ENCODE results near the gene GLT6D1. TPM values are rescaled to one million over a fixed set of nuclear protein-coding genes. Genes with fewer than 3 reads are reported as not detected.

Gene GLT6D1
- total RNA-seq, 4 donors from 2014 or later, result not detected

DNA sequence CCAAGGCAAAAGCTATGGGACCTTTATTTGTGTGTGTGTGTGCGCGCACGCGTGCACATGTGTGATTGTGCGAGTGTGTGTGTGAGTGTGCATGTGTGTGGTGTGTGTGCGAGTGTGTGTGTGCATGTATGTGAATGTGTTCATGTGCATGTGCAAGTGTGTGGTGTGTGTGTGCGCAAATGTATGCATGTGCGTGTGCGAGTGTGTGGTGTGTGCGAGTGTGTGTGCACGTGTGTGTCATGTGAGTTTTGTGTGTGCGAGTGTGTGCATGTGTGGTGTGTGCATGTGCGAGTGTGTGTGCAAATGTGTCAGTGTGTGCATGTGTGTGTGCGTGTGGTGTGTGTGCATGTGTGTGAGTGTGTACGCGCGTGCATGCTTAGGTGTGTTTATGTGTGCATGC is 11.1 kb upstream of the GLT6D1 start:
- no peak overlapping the region for H3K4me3 ChIP-seq
- H3K36me3 ChIP-seq, result no peaks in the 10 kb centered on the region
- no peak for DNase-seq (ENCODE audit: low spot score in 2 of 2)
- 89 to 93% methylated on average over 17 of the region's 17 CpGs for WGBS, 2 donors
- H3K27ac ChIP-seq, result no peak overlapping the region
- no peaks in the 10 kb centered on the region for H3K4me1 ChIP-seq
- peaks cover 0 to 34% (median 2%) of the 10 kb centered on the region in 4 donors for H3K9me3 ChIP-seq
- H3K27me3 ChIP-seq, result peaks cover 0 to 5% of the 10 kb centered on the region in 2 donors
- TF ChIP-seq POLR2A (IDR thresholded peaks at IDR 0.05) (no peak), EP300 (IDR thresholded peaks at IDR 0.05) (no peak)
- TF ChIP-seq, protein P1, sequence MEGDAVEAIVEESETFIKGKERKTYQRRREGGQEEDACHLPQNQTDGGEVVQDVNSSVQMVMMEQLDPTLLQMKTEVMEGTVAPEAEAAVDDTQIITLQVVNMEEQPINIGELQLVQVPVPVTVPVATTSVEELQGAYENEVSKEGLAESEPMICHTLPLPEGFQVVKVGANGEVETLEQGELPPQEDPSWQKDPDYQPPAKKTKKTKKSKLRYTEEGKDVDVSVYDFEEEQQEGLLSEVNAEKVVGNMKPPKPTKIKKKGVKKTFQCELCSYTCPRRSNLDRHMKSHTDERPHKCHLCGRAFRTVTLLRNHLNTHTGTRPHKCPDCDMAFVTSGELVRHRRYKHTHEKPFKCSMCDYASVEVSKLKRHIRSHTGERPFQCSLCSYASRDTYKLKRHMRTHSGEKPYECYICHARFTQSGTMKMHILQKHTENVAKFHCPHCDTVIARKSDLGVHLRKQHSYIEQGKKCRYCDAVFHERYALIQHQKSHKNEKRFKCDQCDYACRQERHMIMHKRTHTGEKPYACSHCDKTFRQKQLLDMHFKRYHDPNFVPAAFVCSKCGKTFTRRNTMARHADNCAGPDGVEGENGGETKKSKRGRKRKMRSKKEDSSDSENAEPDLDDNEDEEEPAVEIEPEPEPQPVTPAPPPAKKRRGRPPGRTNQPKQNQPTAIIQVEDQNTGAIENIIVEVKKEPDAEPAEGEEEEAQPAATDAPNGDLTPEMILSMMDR (IDR thresholded peaks at IDR 0.05), result no peak

DNA sequence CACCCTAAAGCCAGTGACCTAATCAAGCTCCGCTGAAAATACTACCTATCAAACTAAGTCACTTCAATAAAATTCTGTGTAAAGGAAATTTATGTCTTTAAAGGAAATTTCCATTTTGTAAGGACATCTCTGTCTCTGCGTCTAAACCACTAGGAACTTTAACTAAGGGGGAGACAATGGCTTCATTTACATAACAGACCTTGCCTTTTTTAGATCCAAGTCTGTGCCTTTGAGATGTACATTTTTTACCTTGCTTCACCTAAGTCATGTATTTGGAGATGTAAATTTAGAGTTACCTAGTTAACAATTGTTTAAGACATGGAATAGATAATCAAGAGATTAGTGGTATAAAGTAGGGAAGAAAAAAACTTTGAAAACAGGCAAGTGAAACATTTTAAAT is 10.2 kb upstream of the GLT6D1 start:
- DNase-seq (ENCODE audit: low spot score in 2 of 2), result no peak
- H3K27me3 ChIP-seq, result no peaks in the 10 kb centered on the region
- TF ChIP-seq, protein P1 (IDR thresholded peaks at IDR 0.05), result no peak
- no peak for TF ChIP-seq POLR2A (IDR thresholded peaks at IDR 0.05)
- WGBS, 2 donors, result 63 to 66% methylated on average over 2 of the region's 2 CpGs
- H3K4me3 ChIP-seq, result no peak overlapping the region
- no peaks in the 10 kb centered on the region for H3K36me3 ChIP-seq
- no peak overlapping the region for H3K27ac ChIP-seq
- H3K9me3 ChIP-seq, result peaks cover 0 to 43% (median 2%) of the 10 kb centered on the region in 4 donors
- no peaks in the 10 kb centered on the region for H3K4me1 ChIP-seq

GRCh38 chr9:135648494-135649410 is 9.4 kb upstream of the GLT6D1 start:
- TF ChIP-seq, protein P1 (IDR thresholded peaks at IDR 0.05), result no peak
- no peak for TF ChIP-seq POLR2A (IDR thresholded peaks at IDR 0.05)
- no peak for TF ChIP-seq EP300 (IDR thresholded peaks at IDR 0.05)
- Histone ChIP-seq H3K36me3 (no peaks in the 10 kb centered on the region), H3K27me3 (no peaks in the 10 kb centered on the region), H3K9me3 (peaks cover 0 to 51% (median 2%) of the 10 kb centered on the region in 4 donors), H3K4me1 (no peaks in the 10 kb centered on the region), H3K27ac (no peak overlapping the region), H3K4me3 (no peak overlapping the region)
- 77 to 85% methylated on average over 10 of the region's 10 CpGs for WGBS, 2 donors
- DNase-seq (ENCODE audit: low spot score in 2 of 2), result no peak

- no peaks in the 10 kb centered on the region for H3K36me3 ChIP-seq
- no peaks in the 10 kb centered on the region for H3K4me1 ChIP-seq
- no peak overlapping the region for H3K27ac ChIP-seq
- 90 to 91% methylated on average over 4 of the region's 4 CpGs for WGBS, 2 donors
- no peaks in the 10 kb centered on the region for H3K27me3 ChIP-seq
- TF ChIP-seq EP300 (IDR thresholded peaks at IDR 0.05), result no peak
- TF ChIP-seq, protein P1 (IDR thresholded peaks at IDR 0.05), result no peak
- TF ChIP-seq POLR2A (IDR thresholded peaks at IDR 0.05), result no peak
- H3K4me3 ChIP-seq, result no peak overlapping the region
- DNase-seq (ENCODE audit: low spot score in 2 of 2), result no peak
- H3K9me3 ChIP-seq, result peaks cover 0 to 57% (median 2%) of the 10 kb centered on the region in 4 donors
These were observed 8.5 kb upstream of the GLT6D1 start for GRCh38 chr9:135647884-135648283.

- Histone ChIP-seq H3K27ac (no peak overlapping the region), H3K9me3 (peaks cover 0 to 57% (median 2%) of the 10 kb centered on the region in 4 donors)
- no peak for DNase-seq (ENCODE audit: low spot score in 2 of 2)
These were observed 5.4 kb upstream of the GLT6D1 start for GRCh38 chr9:135644631-135645218.

More at GRCh38 chr9:135644631-135645218, 5.4 kb upstream of the GLT6D1 start:
- TF ChIP-seq POLR2A (IDR thresholded peaks at IDR 0.05) (no peak), EP300 (IDR thresholded peaks at IDR 0.05) (no peak)
- TF ChIP-seq, protein P1 (IDR thresholded peaks at IDR 0.05), result no peak
- no peak overlapping the region for H3K4me3 ChIP-seq
- H3K36me3 ChIP-seq, result no peaks in the 10 kb centered on the region
- H3K27me3 ChIP-seq, result no peaks in the 10 kb centered on the region
- no peaks in the 10 kb centered on the region for H3K4me1 ChIP-seq
- WGBS, 2 donors, result 83 to 85% methylated on average over 5 of the region's 5 CpGs
